DMS153 treated with DMSO at 0.1 percent for 48 hours (cell line): ENCODE measurements around the gene MPZL3.
"Not testable (repeated sequence)": the region's sequence is repeated elsewhere in the genome, so short reads cannot be mapped to it uniquely, and the experiment has no call there.

Experiments
- DNase-seq: peaks from one replicate; lab custom pipeline; 2025; ENCODE audit not compliant: unreplicated experiment; lab: John Stamatoyannopoulos, UW

The MPZL3 gene

GRCh38 chr11:118186346-118187107, 65.6 kb downstream of the MPZL3 start:
- DNase-seq, result no peak

- no peak for DNase-seq
Observed at GRCh38 chr11:118184784-118185579, 67.2 kb downstream of the MPZL3 start.

- not testable (repeated sequence) for DNase-seq
Observed at GRCh38 chr11:118183691-118184090, 68.5 kb downstream of the MPZL3 start.

- no peak for DNase-seq
Observed at GRCh38 chr11:118180300-118180703, 71.9 kb downstream of the MPZL3 start.

- no peak for DNase-seq
Observed at GRCh38 chr11:118176778-118177134, 75.4 kb downstream of the MPZL3 start.
